NCI-H2107 treated with DMSO at 0.1 percent for 48 hours (cell line): Measurements from ENCODE around the gene TANK.

Experiments
- DNase-seq: peaks from one replicate; lab custom pipeline; 2025; ENCODE audit not compliant: unreplicated experiment; lab: John Stamatoyannopoulos, UW

Gene TANK, protein sequence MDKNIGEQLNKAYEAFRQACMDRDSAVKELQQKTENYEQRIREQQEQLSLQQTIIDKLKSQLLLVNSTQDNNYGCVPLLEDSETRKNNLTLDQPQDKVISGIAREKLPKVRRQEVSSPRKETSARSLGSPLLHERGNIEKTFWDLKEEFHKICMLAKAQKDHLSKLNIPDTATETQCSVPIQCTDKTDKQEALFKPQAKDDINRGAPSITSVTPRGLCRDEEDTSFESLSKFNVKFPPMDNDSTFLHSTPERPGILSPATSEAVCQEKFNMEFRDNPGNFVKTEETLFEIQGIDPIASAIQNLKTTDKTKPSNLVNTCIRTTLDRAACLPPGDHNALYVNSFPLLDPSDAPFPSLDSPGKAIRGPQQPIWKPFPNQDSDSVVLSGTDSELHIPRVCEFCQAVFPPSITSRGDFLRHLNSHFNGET

DNA sequence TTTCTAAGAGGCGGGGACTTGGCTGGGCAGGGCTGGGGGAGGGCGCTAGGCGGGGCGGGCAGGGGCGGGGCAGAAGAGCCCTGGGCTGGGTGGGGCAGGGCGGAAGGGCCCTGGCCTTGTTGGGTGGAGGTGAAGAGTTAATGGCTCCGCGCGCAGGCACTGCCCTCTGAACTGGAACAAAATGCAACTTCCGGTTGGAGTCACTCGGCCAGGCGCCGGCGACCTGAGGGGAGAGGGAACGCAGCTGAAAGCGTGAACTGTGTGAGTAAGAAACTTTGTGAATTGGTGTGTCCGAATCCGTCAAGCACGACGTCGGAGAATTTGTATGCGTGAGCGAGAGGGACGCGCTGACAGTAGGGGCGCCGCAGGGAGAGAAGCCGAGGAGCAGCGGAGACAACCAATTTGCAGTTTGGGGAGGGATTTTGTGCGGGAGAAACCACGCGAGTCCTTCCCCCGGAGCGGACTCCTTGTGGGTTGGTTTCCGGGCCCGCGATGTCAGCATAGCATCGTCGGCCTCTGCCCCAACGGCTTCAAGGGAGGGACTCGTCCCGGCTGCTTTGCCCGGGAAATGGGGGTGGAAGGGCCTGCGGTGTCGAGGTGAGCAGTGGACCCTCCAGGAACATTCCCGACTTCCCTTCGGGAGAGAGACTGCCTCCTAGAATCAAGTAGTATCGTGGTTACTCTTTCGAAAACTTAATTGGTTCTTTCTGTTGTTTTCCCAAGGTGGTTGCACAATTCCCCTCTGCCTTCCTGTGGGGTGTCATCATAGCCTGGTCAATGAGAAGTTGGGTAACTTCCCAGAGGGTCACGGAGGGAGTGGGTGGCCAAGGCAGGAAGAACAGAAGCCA, at the start of gene TANK:
Gene TANK (plus strand): TSS at position 203 of the 848 bp plus-strand sequence. CDS start 19,235 bp downstream, outside the sequence.
- DNase-seq: peak; percentile 82

DNA sequence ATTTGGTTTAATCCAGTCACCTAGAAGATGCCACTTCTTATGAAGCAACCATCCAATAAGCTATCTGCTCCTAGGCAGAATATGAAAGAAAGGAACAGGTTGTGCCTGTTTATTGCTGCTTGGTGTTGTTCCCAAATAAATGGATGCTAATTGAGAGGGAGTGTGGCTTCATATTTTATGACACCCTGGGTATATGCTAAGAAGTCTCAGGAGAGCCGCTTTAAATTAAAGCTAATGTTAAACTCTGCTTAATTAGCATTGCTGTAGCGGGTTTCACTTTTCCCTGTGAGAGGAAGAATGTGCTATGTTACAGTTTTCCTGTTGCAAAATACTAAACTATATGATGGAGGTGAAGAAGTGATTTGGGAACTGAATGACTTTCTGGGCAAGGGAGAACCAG, 48.7 kb upstream of the TANK start:
- DNase-seq: no peak

DNA sequence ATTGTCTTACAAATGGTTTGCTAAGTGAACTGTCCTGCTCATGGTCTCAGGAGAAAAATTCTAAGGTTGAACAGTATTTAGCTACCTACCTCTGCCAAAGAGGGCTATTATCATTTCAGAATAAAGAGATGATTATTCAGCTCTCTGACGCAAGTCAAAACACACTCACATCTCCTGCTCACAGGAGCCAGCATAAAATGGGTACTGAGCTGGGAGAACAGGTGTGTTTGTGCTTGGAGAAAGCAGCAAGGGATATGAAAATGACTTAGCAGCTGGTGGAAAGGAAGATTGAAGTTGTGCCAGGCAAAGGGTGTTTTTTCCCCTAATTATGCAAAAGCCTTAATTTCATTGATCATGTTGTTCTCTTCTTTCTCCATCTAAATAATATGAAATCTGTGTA, 47.3 kb upstream of the TANK start:
- no peak for DNase-seq

DNA sequence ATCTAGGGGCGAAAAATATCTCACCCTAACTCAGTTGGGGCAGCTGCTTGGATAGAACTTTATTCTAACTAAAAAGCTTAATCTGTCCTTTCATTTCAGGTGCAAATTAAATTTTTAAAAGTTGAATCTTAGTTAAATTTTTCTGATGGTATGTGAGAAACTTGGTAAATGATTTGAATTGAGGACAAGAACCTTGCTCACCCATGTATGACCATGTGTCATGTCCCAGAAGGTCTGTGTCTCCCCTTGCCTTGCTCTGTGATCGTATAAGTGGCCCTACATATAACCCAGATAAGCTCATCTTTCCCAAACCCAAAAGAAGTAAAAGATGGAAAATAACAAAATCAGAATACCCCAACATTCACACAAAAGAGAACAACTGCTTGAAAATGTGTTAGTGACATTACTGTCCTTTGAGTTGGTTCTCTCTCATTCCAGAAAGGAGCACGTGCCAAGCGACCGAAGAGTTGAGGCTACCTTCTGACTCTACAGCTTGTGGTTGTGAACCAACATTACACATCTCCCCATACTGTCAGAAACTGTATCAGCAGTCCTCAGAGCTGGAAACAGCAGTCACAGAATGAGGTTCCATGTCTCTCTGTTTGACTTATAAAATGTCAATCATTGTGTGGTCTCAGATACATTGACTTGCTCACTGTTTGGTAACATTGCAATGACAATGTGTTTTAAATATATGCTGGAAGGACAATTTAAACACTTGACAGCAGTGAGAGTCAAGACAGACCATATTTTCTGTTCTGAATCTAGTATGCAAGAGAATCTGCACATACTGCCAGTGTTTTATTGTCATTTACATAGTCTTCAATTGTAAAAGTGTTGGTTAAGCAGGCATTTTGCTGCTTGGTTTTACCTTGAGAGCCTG, 46.3 kb upstream of the TANK start:
- no peak for DNase-seq

DNA sequence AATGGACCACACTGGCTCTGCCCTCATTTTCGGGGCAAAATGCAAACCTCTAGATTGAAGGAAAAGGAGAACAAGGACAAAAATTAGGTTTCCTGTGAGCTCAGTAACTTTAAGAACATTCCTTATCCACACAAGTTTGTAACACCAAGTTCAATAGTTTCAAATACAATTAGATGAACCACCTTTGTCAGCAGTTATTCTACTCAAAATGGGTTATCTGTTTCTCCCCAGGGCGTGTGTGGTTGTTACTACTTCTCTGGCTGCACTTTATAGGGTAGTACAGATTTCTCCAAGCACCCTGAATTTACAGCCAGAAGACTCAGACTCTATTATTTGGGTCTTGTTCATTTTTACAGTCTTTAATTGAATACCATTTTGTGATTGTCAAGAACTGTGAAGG, 45.0 kb upstream of the TANK start:
- no peak for DNase-seq

DNA sequence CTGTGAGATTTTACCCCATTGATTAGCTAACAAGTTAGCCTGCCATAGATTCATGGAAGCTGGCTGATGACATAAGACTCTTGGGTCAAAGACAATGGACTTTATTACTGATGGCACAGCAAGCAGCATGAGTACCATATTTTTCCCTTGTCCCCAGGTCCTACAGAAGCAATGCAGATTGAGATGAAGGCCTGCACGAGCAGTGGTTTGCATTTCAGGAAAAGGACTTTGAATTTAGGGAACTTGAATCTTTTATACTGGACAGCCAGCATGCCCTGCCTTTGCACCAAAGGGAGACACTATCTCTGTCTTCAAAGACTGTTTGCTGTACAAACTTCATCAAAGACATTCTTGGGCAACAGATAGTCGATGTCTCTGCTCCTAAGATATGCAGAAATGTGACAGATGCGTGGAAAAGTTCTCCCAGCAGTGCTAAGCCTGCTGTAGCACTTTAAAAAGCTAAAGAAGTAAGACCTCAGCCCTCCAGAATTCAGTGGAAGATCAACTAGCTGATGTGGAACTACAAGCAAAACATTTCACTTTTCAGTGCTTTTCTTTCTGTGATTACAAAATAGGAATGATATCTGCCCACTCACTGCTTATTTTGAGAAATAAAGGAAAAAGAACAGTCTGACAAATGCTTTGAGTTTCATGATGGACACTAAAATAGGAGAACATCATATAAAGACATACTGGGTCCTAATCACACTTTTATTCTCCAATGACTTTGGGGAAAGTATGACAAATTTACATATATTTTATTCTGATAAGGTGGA, 44.4 kb upstream of the TANK start:
- no peak for DNase-seq

DNA sequence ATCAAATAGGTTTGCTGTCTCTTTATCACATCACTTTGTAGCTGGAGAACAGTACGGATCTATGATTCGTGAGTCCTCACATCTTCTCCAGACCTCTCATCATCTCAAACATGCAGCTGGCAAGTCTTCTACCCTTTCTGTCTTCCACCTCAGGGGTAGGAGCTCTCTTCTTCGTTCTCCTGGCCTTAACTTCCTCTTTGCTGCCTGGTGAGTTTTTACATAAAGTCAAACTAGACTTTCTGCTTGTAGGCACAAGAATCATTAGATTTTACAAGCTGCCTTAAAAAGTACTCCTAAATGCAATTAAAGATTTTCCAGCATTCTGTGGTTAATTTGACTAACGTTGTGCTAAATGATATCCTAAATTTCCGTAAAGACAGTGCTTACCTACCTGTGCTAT, 43.7 kb upstream of the TANK start:
- DNase-seq: no peak

DNA sequence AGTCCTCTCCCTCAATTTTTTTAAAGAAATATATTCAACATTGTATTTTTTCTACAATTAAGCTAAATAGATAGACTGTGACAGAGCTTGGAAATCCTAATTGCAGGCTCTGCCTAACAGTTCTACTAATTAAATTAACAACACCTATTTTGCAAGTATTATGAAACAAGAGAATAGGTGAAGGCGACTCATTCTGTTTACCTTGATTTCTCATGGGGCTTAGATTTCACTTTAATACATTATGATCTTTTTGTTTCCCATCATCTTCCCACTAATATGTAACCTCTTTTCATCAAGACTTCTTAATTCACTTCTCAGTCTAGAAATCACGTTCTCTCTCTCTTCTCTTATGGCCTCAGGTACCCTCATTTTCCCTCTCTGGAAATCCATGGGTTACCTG, 42.7 kb upstream of the TANK start:
- no peak for DNase-seq

DNA sequence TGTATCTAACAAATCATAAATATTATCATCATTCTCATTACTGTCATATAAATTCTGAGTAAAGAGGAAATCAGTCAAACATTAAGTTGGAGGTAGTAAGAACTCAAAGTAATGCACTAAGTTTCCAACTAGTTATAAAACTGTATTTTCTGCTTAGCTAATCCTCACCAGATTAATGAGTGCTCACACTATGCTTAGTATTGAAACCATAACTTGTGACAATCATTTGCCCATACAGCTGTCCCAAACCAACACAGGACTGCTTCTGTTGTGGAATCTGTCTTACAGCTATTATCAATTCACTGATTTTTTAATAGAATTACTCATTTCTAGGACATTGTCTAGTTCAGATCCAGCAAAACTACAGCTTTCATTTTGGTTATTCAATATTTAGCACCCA, 41.5 kb upstream of the TANK start:
- no peak for DNase-seq

DNA sequence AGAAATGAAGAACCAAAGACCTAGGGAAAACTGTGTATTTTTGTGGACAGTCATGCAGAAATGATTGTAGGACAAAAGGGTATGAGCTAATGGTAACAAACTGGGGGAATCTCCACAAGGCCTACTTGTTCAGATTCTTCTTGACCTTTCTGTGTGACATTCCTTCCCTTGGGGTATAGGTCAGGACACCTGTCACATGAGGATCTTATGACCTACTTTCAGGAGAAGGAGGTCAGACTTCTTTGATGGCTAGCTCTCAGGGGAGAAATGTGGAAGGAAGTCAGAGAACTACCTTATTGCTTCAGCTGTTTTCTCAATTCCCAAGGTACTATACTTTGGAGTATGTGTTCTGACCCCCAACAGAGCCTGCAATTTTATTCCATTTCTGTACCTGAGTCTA, 40.7 kb upstream of the TANK start:
- no peak for DNase-seq

DNA sequence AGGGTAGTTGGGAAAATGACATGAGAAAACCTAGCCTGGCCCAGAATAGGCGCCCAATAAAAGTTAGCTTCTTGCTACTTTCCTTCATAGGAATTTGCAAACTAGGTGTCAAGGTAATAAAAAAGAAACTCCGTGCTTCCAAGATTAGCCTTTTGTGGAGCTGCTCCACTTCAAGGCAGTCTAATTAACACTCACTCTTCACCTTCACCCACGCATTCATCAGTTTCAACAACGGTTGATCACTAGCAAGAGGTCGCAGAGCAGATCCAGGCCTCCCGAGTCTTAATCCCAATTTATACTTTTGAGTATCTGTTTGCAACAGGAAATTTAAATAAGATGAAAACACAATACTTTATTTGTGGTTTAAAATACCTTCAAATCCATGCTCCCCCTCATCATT, 39.5 kb upstream of the TANK start:
- DNase-seq: no peak

DNA sequence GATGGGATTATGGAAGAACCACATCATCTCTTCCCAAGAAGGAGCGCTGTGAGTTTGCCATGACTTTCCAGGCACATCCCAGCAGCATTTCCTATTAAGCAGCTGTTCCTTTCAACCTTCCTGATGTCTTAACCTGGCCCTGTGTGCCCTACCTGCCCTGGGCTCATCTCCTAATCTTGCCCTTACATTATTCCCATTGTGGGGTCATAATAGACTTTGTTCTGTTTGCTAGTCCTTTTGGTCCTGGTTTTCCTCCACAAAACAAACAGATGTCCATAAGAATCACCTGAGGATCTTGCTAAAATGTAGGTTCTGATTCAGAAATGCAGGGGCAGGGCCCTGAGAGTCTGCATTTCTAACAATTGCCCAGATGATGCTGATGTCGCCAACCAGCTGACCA, 38.6 kb upstream of the TANK start:
- DNase-seq: no peak

DNA sequence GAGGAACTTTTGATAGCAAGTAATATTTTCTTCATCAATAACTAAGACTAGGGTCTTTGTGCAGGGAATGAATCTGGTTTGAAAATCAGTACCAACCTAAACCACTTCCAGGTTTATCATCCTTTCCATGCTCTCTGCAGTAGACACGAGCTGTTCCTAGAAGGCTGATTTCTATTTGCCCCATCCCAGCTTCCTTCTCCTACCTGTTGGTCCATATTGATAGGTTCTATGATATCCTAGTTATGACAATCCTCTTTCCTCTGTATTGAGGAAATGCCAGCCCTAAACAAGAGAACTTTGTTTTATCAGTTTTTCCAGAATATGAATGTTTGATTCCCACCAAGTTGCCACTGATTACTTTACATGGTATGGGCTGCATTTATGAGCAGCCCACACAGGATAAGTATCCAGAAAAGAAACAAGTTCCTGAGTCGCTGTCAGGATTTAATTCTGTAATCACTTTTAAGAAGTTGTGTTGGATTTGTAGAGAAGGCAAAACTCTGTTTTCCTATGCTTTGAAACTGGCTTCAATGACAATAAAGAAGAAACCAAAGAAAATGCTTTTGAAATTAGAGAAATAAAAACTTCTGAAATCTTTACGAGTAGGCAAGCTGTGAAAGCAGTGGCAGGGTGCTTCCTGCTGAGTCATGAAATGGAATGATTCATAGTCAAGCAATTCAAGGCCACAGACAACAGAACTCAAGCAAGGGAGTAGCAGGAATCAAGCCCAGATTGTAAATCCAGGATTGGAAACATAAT, 37.3 kb upstream of the TANK start:
- no peak for DNase-seq

DNA sequence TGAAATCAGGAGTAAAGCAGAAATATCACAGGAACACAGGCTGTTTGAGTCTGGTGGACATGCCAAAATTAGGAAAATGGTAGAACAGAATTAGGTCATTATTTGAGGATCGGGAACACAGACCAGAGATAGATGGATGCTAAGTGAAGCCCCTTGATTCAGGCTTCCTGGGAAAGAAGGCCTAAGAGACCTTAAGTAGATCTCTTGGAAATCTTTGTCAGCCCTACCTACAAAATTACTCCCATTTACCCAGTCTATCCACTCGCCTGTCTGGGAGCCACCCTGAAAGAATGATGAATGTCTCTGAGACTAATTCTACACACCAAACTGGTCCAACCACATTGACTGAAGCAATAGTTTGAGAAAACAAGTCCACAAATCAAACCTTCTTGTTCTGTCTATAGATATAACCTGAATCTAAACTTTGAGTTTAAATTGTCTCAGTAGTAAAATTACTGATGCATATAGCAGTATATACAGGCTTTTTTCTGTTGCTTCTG, 36.6 kb upstream of the TANK start:
- no peak for DNase-seq

DNA sequence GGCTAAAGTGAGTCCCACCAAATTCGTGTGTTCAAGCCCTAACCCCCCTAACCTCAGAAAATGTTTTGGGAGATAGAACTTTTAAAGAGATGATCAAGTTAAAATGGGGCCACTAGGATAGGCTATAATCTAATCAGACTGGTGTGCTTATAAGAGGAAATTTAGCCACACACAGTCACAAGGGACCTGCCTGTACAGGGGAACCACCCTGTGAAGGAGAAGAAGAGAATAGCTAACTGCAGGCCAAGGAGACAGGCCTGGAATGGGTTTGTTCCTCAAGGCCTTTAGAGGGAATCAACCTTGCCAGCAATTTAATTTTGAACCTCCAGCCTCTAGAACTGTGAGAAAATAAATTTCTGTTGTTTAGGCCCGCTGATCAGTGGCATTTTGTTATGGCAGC, 36.0 kb upstream of the TANK start:
- DNase-seq: no peak

DNA sequence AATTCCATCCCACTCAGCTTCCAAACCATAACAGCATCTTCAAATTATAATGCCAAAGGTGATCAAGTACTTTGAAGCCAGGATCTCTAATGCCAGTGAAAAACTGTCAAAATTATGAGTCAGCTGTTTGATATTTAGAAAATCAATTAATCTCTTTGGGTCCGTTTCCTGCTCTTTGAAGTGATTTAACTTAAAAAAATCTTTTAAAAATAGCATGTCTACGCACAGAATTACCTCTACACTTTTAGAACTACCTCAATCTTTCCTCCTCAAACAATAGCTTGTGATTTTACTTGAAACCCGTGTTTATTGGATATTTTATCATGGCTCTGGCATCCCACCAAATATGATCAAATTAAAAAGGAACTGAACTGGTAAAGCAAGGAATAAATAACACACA, 31.3 kb upstream of the TANK start:
- no peak for DNase-seq

DNA sequence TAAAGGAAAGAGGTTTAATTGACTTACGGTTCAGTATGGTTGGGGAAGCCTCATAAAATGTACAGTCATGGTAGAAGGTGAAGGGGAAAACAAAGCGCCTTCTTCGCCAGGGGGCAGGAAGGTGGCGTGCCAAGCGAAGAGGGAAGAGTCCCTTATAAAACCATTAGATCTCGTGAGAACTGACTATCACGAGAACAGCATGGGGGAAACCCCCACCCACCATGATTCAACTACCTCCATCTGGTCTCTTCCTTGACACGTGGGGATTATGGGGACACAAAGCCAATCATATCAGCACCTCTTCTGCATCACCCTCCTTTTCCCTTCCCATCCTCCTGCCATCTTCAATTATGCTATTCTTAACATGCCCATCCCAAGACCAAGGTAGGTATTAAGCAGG, 29.9 kb upstream of the TANK start:
- no peak for DNase-seq

DNA sequence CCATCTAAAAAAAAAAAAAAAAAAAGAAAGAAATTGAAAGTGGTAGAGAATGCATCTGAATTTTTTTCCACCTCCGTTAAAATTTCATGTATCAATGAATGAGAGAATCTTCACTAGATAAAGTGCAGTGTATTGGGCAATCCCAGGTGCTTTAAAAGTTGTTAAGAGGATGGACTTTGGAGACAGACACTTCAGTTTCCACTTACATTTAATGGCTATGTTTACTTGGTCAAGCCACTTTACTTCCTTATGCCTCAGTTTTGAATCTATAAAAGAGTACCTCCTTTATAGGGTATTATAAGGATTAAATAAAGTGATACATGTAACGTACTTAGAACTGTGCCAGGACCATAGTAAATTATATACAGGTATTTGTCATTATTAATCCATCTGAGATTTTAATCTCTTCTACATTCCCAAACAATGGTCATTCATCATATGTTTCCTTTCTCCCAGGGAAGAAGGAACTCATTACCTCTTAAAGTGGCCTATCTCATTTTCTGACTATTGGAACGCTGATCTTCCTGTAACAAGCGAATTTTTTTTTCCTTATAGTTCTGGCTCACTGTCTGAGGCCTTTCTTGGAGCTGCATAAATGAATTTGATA, 29.1 kb upstream of the TANK start:
- no peak for DNase-seq

DNA sequence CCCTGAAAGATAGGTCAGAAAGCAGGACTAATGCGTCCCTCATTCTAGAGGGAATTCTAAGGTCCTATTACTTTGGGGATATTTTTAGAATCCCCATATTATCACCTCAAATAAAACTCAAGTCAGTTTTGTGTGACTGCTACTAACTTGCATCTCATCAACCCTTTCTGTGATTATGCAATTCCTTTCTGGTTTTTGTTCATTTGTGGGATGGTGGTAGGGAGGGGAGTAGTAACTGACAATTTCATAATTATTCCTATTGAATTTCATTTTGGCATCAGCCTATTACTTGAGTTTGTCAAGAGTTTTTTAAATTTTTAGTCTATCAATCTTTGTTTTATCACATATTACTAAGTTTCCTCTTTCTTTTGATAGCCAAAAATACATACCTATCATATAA, 28.4 kb upstream of the TANK start:
- no peak for DNase-seq
